Esophagus (tissue), 2 donors: ENCODE measurements around the gene MLPH. TPM values are rescaled to one million over a fixed set of nuclear protein-coding genes. Genes with fewer than 3 reads are reported as not detected.
"Not testable (repeated sequence)": the region's sequence is repeated elsewhere in the genome, so short reads cannot be mapped to it uniquely, and the experiment has no call there.

Experiments
- H3K27ac ChIP-seq, 2 donors: one replicate each; pipeline ENCODE4 v1.5.1; 2013; ENCODE audit warnings: low read depth in 2 of 2, mild to moderate bottlenecking in 2 of 2, inconsistent platforms in 1 of 2, low read length in 1 of 2, moderate library complexity in 1 of 2
- H3K27me3 ChIP-seq, 2 donors: one replicate each; pipeline ENCODE4 v1.6.1; 2013; ENCODE audit warnings: low read length in 2 of 2, control low read depth in 1 of 2, mild to moderate bottlenecking in 1 of 2; ENCODE audit not compliant: insufficient read depth in 2 of 2, control insufficient read depth in 1 of 2
- H3K36me3 ChIP-seq, 2 donors: one replicate each; pipeline ENCODE4 v1.6.1; 2013; ENCODE audit warnings: low read length in 1 of 2; ENCODE audit not compliant: control insufficient read depth in 2 of 2, insufficient read depth in 2 of 2
- H3K4me1 ChIP-seq, 2 donors: one replicate each; pipeline ENCODE4 v1.6.1; 2013; ENCODE audit warnings: low read length in 1 of 2; ENCODE audit not compliant: control insufficient read depth in 2 of 2, insufficient read depth in 2 of 2
- H3K4me3 ChIP-seq, 2 donors: one replicate each; pipeline ENCODE4 v1.5.1; 2013; ENCODE audit warnings: low read length in 2 of 2, mild to moderate bottlenecking in 2 of 2, low read depth in 1 of 2, moderate library complexity in 1 of 2
- H3K9me3 ChIP-seq, 2 donors: one replicate each; pipeline ENCODE4 v1.6.1; 2013; ENCODE audit warnings: mild to moderate bottlenecking in 2 of 2, low read depth in 1 of 2, low read length in 1 of 2, moderate library complexity in 1 of 2; ENCODE audit not compliant: control insufficient read depth in 2 of 2, insufficient read depth in 1 of 2
- WGBS, 2 donors: extraction: QIAGEN DNeasy Blood & Tissue Kit; methylation state at CpG; one replicate each; pipeline ENCODE4 v1.1.7; 2013; 5-methylcytosine and 5-hydroxymethylcytosine counted together
- polyA plus RNA-seq, 2 donors: library from polyadenylated mRNA; stranded (reverse); fragments of 200-250 nt; gene quantifications; one replicate each; pipeline ENCODE4 v1.2.3, GENCODE V29; 2013
- donor health status: healthy with polysubstance abuse.
- donor health status: Bipolar disorder and iron deficiency.

MLPH gene
- polyA plus RNA-seq, 2 donors: 3.4 to 4.4 TPM

- Histone ChIP-seq H3K4me3 (no peak overlapping the region), H3K27ac (no peak overlapping the region), H3K27me3 (no peaks in the 10 kb centered on the region), H3K36me3 (no peaks in the 10 kb centered on the region), H3K4me1 (peaks cover 7 to 14% of the 10 kb centered on the region in 2 donors), H3K9me3 (no peaks in the 10 kb centered on the region)
- 90 to 95% methylated on average over 10 of the region's 10 CpGs for WGBS, 2 donors
Observed at GRCh38 chr2:237593036-237593435, 106.0 kb downstream of the MLPH start.

DNA sequence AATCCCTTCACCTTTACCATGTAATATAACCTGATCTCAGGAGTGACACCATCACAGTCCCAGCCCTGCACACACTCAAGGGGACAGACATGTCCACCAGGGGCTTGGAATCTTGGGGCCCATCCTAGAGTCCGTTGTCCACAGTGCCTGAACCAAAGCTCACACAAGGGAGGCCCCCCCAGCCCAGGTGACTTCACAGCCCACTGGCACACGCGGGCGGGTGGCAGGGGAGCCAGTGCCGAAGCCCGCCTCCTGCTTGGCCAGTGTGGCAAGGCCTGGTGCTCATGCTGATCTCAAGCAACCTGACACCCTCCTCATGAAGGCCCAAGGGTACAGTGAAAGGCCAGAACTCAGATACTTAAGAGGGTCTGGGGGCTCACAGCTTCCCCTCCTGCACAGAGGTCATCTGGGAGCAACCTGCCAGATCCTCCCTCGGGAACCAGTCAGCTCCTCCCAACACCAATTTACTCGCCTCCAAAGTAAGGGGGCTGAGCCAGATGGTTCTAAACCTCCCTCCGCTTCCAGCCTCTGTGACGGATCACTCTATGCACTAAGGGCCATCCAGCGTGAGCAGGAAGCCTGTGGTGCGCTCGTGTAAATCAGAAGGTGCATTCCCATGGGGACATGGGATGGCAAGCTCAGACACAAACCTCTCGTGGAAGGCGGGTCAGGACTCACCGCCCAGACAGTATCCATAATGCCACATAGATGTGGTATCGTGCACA is 106.7 kb downstream of the MLPH start:
- WGBS, 2 donors: 82 to 84% methylated on average over 17 of the region's 17 CpGs
- Histone ChIP-seq H3K9me3 (no peaks in the 10 kb centered on the region), H3K36me3 (no peaks in the 10 kb centered on the region), H3K4me1 (peaks cover 7 to 18% of the 10 kb centered on the region in 2 donors), H3K4me3 (no peak overlapping the region), H3K27me3 (no peaks in the 10 kb centered on the region), H3K27ac (peak overlapping the region in 1 of 2 donors; percentile 47)

GRCh38 chr2:237594514-237594871 is 107.4 kb downstream of the MLPH start:
- H3K27ac ChIP-seq: peak overlapping the region; percentile 52 to 60
- 47 to 57% methylated on average over 5 of the region's 5 CpGs for WGBS, 2 donors
- H3K4me3 ChIP-seq: no peak overlapping the region
- no peaks in the 10 kb centered on the region for H3K27me3 ChIP-seq
- peaks cover 7 to 18% of the 10 kb centered on the region in 2 donors for H3K4me1 ChIP-seq
- no peaks in the 10 kb centered on the region for H3K36me3 ChIP-seq
- no peaks in the 10 kb centered on the region for H3K9me3 ChIP-seq

DNA sequence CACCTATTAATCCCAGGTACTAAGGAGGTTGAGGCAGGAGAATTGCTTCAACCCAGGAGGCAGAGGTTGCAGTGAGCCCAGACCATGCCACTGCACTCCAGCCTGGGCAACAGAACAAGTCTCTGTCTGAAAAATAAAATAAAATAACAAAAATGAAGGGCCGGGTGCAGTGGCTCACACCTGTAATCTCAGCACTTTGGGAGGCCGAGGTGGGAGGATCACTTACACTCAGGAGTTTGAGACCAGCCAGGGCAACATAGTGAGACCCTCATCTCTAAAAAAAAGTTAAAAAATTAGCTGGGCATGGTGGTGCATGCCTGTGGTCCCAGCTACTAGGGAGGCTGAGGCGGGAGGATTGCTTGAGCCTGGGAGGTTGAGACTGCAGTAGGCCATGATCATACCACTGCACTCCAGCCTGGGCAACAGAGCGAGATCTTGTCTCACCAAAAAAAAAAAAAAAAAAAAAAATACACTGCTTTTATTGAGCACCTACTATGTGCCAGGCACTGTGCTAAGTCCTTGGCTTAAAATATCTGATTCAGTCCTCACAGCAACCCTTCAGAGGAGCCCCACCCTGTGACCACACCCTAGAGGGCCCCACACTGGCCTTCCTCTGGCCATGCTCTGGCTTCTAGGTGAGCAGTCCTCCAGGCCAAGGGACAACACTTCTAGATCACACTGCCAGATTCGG is 108.9 kb downstream of the MLPH start:
- WGBS, 2 donors: 94 to 95% methylated on average over 4 to 5 of the region's 5 CpGs
- not testable (repeated sequence) for H3K9me3 ChIP-seq, H3K36me3 ChIP-seq, H3K4me3 ChIP-seq, H3K27ac ChIP-seq, H3K27me3 ChIP-seq
- peaks cover 8 to 12% of the 10 kb centered on the region in 2 donors for H3K4me1 ChIP-seq

GRCh38 chr2:237596520-237597195 is 109.6 kb downstream of the MLPH start:
- Histone ChIP-seq H3K36me3 (no peaks in the 10 kb centered on the region), H3K9me3 (no peaks in the 10 kb centered on the region), H3K27me3 (no peaks in the 10 kb centered on the region), H3K4me1 (peaks cover 3 to 6% of the 10 kb centered on the region in 2 donors), H3K27ac (no peak overlapping the region), H3K4me3 (no peak overlapping the region)
- 83 to 84% methylated on average over 13 of the region's 13 CpGs for WGBS, 2 donors

- Histone ChIP-seq H3K36me3 (no peaks in the 10 kb centered on the region), H3K27ac (no peak overlapping the region), H3K9me3 (no peaks in the 10 kb centered on the region), H3K4me3 (no peak overlapping the region), H3K4me1 (peaks cover 3 to 4% of the 10 kb centered on the region in 2 donors), H3K27me3 (no peaks in the 10 kb centered on the region)
- WGBS, 2 donors: 88 to 90% methylated on average over 29 of the region's 29 CpGs
Observed at GRCh38 chr2:237597196-237598145, 110.4 kb downstream of the MLPH start.

- Histone ChIP-seq H3K9me3 (no peaks in the 10 kb centered on the region), H3K27ac (no peak overlapping the region), H3K4me1 (peaks cover 3% of the 10 kb centered on the region in 2 donors), H3K36me3 (no peaks in the 10 kb centered on the region), H3K4me3 (no peak overlapping the region), H3K27me3 (no peaks in the 10 kb centered on the region)
- WGBS, 2 donors: 90 to 92% methylated on average over 14 of the region's 14 CpGs
Observed at GRCh38 chr2:237598468-237599208, 111.6 kb downstream of the MLPH start.

DNA sequence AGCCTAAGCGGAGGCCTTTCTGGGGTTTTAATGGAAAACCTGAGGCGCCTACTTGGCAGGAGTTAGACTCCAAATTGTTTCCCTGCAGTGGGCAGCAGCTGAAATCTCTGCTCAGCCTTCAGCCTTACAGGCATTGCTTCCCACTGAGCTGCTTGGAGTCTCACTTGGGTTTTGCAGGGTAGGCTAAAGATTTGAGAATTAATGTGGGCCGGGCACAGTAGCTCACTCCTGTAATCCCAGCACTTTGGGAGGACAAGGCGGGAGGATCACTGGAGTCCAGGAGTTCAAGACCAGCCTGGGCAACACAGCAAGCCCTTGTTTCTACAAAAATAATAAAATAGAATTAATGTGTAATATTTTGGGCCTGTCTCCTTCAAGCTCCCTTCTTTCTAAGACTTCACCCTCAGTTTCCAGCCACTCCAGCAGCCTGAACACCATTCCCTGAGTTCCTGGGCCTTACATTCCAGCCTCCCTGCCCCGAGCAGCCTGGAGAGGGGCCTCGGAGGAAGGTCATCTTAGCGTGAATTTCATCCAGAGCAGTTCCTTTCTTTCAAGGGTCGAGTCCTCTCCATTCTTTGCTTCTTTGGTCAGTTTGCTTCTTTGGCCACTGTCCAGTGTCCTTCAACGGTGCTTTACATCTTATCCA is 112.5 kb downstream of the MLPH start:
- Histone ChIP-seq H3K4me1 (peaks cover 3 to 5% of the 10 kb centered on the region in 2 donors), H3K36me3 (no peaks in the 10 kb centered on the region), H3K27ac (peak overlapping the region; percentile 40 to 80), H3K4me3 (no peak overlapping the region), H3K27me3 (no peaks in the 10 kb centered on the region), H3K9me3 (no peaks in the 10 kb centered on the region)
- 77 to 78% methylated on average over 9 of the region's 9 CpGs for WGBS, 2 donors
